ENCODE results near the gene SLC5A1.

DNA sequence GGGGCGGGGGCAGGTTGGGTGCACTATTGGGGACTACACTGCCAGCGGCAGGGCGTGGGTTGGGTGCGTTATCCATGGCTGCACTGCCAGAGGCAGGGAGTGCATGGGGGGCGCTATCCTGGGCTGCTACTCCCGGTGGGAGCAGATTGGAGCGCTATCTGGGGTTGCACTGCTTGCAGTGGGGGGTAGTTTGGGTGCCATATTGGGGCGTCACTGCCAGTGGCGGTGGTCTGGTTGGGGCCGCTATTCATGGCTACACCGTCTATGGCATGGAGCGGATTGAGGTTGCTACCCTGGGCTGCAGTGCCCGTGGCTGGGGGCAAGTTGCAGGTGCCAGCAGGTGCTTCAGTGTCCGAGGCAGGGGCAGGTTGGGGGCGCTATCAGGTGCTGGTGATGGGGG lies 79.8 kb downstream of the SLC5A1 start:
- TF ChIP-seq, protein P1, sequence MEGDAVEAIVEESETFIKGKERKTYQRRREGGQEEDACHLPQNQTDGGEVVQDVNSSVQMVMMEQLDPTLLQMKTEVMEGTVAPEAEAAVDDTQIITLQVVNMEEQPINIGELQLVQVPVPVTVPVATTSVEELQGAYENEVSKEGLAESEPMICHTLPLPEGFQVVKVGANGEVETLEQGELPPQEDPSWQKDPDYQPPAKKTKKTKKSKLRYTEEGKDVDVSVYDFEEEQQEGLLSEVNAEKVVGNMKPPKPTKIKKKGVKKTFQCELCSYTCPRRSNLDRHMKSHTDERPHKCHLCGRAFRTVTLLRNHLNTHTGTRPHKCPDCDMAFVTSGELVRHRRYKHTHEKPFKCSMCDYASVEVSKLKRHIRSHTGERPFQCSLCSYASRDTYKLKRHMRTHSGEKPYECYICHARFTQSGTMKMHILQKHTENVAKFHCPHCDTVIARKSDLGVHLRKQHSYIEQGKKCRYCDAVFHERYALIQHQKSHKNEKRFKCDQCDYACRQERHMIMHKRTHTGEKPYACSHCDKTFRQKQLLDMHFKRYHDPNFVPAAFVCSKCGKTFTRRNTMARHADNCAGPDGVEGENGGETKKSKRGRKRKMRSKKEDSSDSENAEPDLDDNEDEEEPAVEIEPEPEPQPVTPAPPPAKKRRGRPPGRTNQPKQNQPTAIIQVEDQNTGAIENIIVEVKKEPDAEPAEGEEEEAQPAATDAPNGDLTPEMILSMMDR (conservative IDR thresholded peaks at IDR 0.05) = no peak
- no peak for TF ChIP-seq ZFX (IDR thresholded peaks at IDR 0.05)
